GM18505 (cell line): Measurements from ENCODE around the gene CYP11A1.

Source experiments
- ATAC-seq: cut with Tn5 transposase; IDR thresholded peaks from one replicate; pipeline ENCODE4 v1.9.1; 2021; ENCODE audit not compliant: unreplicated experiment
- POLR2A ChIP-seq: IDR thresholded peaks from 4 replicates; pipeline ENCODE4 v1.6.1; 2011; ENCODE audit warnings: borderline replicate concordance; ENCODE audit not compliant: insufficient read depth, insufficient read length; ENCODE audit errors: extremely low read depth

CYP11A1 gene

DNA sequence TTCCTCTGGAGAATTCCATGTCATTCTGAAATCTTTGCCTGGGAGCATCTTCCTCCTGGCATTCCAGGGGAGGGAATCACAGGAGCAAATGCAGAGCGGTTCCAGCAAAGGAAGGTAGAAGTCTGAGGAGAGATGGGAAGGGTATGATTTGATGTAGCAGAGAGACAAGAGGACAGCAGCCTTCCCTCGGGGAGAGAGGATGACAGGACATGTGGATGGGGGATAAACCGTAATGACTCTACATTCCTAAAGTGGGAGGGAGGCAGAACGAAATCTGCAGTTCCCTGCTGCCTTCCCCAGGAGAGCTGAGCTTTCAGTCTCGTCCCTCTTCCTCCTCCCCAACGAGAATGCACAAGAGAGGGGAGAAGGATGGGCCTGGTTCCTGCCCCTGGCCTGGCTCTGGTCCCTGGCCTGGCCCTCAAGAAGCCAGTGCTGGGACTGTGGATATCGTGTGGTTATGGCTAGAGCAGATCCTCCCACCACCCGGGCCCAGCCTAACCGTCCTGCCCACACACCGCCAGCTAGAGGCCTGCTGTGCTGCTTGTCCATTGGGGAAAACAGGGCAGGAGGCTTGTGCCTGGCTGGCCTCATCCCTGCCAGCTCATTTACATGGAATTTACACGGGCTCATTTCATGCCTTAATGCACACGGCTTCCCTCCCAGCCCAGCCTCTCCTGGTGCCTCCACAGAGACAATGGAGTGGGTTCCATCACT lies 39.7 kb upstream of the CYP11A1 start:
- ATAC-seq, result no peak
- no peak for TF ChIP-seq POLR2A

DNA sequence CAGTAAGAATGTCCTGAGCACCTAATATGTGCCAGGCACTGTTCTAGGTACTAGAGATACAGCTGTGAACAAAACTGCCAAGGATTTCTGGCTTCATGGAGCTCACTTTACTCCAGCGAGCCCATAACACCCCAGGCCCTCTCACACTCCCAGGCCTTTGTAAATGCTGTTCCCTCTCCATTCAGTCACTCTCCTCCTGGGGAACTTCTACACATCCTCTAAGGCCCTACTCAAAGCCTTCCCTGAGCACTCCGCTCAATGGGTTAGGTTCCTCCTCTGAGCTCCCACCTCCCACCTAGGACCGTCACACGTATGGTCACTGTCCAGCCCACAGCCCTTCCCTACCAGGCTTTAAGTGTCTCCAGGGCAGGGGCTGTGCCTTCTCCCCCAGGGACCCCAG lies 39.1 kb upstream of the CYP11A1 start:
- TF ChIP-seq POLR2A, result no peak
- ATAC-seq, result no peak

DNA sequence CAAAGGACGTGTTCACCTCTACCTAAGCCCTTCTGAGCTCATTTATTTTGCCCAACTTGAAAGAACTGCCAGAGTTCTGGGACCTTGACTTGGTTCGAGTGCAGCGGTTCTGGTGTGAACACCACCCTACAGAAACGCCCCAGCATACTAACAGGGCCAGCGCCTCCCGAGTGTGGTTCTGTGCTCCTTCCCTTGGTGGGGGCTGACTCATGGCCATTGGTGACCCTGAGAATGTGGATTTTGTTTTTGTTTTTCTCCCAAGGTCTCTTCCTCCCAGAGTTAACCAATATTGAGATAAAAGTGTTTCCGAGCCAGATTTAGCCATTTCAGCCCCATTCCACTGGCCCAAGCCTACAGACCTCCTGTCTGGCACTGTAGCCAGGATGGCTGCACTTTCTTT lies 38.4 kb upstream of the CYP11A1 start:
- TF ChIP-seq POLR2A, result no peak
- ATAC-seq, result no peak

DNA sequence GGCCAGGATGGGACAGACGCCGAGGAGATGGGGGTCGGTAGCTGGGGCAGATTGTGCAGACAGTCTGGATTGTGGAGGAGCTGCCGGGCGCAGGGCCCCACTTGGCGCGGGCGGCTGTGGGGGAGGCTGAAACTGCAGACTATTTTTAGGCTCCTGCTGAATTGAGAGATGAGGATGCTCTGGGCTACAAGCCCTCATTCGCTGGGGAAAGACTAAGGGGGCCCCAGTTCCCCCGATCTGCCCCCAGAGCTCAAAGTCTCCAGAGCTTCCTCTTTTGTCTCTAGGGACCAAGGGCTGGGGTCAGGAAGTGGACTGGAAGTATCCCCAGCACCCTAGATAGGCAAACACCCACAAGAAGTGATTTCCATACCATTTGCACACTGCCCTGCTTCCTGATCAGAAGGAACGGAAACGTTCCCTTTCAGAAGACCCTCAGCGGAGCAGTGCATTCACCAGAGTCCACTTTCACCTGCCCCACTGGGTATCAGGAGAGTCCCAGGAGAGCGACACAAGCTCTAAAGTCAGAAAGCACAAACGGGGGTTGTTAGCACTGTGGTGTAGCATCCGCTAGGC lies 36.6 kb upstream of the CYP11A1 start:
- peak; percentile 22 for ATAC-seq

DNA sequence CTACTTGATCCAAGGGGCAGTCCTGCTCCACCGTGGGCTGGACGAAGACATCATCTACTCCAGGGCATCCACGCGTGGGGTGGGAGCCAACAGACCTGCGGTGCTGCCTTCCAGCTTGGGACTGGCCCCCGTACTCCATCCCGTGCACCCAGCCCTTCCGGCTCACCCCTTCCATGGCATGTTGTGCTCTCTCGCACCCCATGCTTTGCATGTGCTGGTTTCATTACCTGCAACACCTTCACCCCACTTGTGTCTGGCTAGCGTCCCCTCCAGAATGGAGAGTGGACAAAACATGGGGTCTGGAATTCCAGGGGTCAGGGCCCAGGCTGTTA lies 36.1 kb upstream of the CYP11A1 start:
- no peak for ATAC-seq
- no peak for TF ChIP-seq POLR2A

More for the DNA sequence above, 36.6 kb upstream of the CYP11A1 start:
- peak; percentile 51 for TF ChIP-seq POLR2A

DNA sequence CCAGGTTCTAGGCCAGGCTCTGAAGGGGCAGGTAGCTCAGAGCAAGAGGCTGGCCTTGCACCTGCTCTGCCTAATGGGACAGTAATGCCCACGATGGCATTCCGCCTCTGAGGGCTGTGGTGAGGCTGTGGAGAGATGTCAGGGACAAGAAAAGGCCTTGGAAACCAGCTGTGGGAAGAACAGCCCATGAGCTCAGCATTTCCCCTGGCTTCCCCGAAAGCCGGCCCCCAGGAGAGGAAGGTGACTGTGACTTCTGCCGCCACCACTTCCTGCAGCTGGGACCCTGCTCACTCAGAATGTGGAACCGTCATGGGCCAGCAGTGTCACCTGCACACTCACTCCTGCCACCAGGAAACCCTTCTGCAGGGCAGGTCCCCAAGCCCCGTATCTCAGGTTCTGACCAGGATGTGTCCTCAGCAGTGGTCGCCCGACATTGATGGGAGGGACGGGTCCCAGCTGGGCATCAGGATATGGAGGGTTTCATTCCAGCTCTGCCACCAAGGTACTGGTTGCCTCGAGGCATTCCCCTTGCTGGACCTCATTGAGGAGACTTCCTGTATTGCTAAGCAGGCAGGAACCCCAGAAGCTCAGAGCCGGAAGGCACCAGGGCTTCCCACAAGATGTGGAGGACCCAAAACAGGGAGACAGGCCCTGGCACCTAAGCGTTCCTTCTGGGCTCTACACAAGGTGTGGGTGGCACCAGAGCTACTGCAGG lies 35.6 kb upstream of the CYP11A1 start:
- peak; percentile 65 for TF ChIP-seq POLR2A
- peak; percentile 24 for ATAC-seq

DNA sequence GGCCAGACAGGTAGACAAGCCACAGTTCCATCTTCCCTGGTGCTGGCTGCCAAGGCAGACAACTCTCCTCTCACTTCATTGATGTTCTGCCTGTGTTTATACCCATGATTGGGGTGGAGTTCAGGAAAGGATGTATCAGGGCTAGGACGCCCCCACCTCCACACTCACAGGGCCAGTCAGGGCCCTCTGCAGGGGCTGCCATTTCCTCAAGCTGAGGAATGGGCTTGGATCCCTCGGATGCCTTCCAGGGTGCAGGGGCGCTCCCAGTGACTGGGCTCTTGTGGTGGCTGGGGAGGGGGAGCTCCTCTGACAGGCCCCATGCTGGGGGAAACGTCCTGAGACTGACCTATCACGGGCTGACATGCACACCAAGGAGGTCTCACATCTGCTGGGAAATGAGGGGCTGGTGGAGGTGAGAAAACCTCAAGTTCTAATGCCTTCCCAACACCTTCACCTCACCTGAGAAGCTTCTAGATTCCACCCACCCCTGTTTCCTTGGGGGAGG lies 34.9 kb upstream of the CYP11A1 start:
- no peak for ATAC-seq
- TF ChIP-seq POLR2A, result no peak

DNA sequence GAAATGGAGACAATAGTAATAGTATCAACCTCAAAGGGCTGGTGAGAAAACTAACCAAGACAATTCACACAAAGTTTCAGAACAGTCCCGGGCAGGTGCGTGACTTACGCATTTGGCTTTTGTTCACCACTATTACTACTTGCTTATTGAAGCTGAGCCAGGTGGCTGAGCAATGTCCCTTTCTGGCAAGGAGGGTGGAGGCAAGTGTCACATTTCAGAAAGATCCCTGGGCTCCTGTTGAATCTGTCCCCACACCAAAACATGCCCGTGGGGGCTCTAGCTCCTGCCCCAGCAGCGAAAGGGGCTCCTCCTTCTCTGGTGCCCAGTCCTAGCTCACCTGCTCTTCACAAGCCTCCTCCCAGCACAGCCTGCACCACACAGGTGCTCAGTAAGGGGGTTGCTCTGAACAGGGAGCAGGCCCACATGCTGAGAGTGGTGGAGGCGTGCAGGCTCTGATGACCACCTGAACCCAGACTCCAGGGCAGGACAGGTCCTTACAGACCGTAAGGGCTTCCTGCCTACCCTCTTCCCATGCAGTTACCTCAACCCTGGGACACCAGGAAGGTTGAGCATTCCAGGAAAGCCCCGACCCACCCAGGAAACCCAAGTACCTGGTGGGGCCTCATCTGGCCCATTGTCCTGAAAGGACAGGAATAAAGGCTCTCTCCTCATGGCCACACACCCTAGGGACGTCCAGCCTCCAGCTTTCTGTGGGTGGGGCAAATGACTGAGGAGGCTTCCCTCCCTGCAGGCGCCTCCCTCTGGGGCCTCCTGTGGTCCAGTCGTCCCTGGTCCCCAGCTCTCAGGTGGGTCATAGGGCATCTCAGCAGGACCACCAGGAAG lies 33.7 kb upstream of the CYP11A1 start:
- TF ChIP-seq POLR2A, result peak; percentile 48

DNA sequence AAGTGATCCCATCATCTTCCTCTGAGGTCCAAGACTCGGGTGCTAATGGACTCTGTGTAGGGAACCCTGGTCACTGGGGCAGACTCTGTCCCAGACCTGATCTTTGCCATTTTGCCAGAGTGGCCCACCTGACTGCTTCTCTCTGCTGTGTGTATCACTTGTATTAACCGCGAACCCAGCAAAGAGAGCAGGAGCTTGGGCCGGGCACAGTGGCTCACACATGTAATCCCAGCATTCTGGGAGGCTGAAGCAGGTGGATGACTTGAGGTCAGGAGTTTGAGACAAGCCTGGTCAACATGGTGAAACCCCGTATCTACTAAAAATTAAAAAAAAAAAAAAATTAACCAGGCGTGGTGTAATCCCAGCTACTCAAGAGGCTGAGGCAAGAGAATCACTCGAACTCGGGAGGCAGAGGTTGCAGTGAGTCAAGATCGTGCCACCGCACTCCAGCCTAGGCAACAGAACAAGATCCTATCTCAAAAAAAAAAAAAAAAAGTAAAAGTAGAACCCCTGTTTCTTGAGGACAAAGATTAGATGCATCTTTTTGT lies 32.9 kb upstream of the CYP11A1 start:
- ATAC-seq, result no peak
- no peak for TF ChIP-seq POLR2A

More for the DNA sequence above, 33.7 kb upstream of the CYP11A1 start:
- ATAC-seq, result no peak

DNA sequence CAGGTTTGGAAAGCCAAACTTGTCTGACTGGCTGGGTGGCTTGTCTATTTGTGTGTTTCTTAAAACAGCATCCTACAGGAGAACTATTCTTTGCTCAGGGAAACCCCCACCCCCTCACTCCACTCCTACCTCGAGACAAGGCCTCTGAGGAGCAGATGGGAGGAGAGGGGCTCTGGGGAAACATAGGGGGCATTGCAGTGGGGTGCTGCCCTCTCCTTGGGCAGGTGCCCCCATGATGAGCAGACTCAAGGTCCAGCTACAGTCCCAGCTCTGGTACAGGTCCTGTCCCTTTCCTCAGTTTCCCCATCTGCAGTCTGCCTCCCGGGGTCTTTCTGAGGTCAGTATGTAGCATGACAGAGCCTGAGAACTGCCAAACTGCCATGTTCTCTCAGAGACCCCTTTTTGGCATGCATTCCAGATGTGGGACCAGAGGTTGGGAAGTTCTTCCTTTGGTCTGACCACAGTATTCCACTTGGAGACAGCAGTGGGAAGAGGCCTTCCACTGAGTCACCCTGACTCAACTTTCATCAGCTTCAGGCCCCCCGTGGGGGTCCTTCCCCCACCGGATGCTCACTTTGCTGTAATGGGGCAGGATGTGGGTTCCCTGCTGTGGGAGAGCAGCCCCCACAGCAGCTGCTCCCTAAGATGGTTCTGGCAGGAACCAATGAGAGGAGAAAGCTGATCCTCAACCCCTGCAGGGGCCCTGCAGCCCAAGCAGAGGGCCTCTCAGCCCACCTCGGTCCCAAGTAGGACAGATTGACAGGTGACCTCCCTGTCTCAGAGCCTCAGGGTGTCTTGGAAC lies 32.3 kb upstream of the CYP11A1 start:
- peak; percentile 27 for TF ChIP-seq POLR2A
- no peak for ATAC-seq

DNA sequence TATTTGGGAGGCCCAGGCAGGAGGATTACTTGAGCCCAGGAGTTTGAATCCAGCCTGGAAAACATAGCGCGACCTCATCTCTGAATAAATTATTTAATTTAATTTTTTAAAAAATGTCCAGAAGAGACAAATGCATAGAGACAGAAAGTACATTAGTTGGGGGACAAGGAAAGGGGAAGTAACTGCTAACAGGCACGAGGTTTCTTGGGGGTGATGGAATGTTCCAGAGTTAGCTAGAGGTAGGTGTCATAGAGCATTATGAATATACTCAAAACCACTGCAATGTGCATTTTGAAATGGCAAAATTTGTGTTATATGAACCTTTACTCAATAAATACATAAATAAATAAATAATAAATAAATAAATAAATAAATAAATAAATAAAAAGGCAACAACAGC lies 31.7 kb upstream of the CYP11A1 start:
- ATAC-seq, result no peak
- peak; percentile 1 for TF ChIP-seq POLR2A

DNA sequence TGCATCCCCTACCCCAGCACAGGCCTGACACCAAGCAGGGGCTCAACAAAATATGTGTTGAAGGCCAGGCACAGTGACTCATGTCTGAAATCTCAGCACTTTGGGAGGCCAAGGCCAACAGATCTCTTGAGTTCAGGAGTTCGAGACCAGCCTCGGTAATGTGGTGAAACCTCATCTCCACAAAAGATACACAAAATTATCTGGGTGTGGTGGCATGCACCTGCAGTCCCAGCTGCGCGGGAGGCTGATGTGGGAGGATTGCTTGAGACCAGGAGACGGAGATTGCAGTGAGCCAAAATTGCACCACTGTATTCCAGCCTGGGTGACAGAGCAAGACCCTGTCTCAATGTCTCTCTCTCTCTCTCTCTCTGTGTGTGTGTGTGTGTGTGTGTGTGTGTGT lies 30.7 kb upstream of the CYP11A1 start:
- no peak for TF ChIP-seq POLR2A
- no peak for ATAC-seq
